GM21526 (cell line): Measurements from ENCODE around the gene LRRC74A.

Experiments used
- ATAC-seq: cut with Tn5 transposase; IDR thresholded peaks from one replicate; pipeline ENCODE4 v1.9.1; 2021; ENCODE audit warnings: moderate library complexity; ENCODE audit not compliant: unreplicated experiment, low FRiP score

Gene LRRC74A

GRCh38 chr14:76826122-76826521 lies at the start of gene LRRC74A:
TSS of gene LRRC74A (plus strand) at chr14:76826408. CDS start at chr14:76826698, 290 bp downstream.
- no peak for ATAC-seq

- ATAC-seq = no peak
These were observed 49.6 kb upstream of the LRRC74A start for GRCh38 chr14:76776428-76777251.

- ATAC-seq = no peak
These were observed 48.5 kb upstream of the LRRC74A start for GRCh38 chr14:76777721-76778120.

- ATAC-seq = no peak
These were observed 47.5 kb upstream of the LRRC74A start for GRCh38 chr14:76778546-76779215.

GRCh38 chr14:76779221-76780057 lies 46.8 kb upstream of the LRRC74A start:
- ATAC-seq = no peak

GRCh38 chr14:76780058-76780345 lies 46.2 kb upstream of the LRRC74A start:
- ATAC-seq = no peak

- ATAC-seq = no peak
These were observed 45.8 kb upstream of the LRRC74A start for GRCh38 chr14:76780360-76780759.

GRCh38 chr14:76780875-76781647 lies 45.1 kb upstream of the LRRC74A start:
- ATAC-seq = no peak

- no peak for ATAC-seq
These were observed 44.6 kb upstream of the LRRC74A start for GRCh38 chr14:76781648-76782051.

GRCh38 chr14:76782115-76782884 lies 43.9 kb upstream of the LRRC74A start:
- ATAC-seq = no peak

- ATAC-seq = no peak
These were observed 43.2 kb upstream of the LRRC74A start for GRCh38 chr14:76782885-76783566.

GRCh38 chr14:76784266-76784874 lies 41.8 kb upstream of the LRRC74A start:
- ATAC-seq = no peak

- no peak for ATAC-seq
These were observed 41.3 kb upstream of the LRRC74A start for GRCh38 chr14:76784881-76785280.

GRCh38 chr14:76786601-76787000 lies 39.6 kb upstream of the LRRC74A start:
- ATAC-seq = no peak

- no peak for ATAC-seq
These were observed 33.8 kb upstream of the LRRC74A start for GRCh38 chr14:76792422-76792821.

GRCh38 chr14:76793324-76793723 lies 32.9 kb upstream of the LRRC74A start:
- ATAC-seq = no peak

GRCh38 chr14:76793956-76794355 lies 32.3 kb upstream of the LRRC74A start:
- ATAC-seq = no peak

- no peak for ATAC-seq
These were observed 19.8 kb upstream of the LRRC74A start for GRCh38 chr14:76806446-76806845.

- no peak for ATAC-seq
These were observed 18.2 kb upstream of the LRRC74A start for GRCh38 chr14:76808011-76808410.
